Measurements from ENCODE around the gene MEIS3.

MEIS3 gene

DNA sequence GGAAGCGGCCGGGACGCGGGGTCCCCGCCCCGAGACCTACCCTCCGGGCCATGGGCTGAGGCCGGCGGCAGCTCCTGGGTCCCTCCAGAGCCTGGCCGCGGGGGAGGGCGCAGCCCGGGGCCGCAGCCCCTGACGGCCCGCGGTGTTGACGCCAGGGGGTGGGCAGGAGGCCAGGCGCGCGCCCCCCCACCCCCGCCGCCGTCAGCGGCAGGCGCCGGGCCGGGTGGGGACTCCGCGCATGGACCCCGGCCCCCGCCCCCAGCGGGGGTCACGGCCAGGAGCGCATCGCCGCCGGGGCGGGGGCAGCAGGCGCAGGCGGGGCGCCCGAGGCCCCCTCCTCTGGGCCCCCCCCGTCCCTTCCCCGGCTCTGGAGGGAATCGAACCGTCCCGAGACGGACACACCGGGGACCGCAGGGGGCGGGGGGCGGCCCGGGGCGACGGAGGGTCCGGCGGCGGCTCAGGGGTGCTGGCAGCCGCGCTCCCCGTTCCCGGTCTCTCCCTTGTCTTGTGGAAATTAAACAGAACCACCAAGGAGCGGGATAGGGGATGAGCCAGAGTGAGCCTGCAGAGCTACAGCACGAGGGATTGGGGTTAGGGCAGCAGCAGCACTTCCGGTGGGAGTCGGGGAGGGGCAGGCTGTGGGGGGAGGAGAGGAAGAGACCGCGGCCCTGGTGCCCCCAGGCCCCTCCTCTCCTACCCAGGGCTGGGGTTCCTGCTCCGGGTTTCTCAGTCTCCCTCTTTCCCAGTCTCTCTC is at the start of gene MEIS3:
Gene MEIS3 (minus strand): TSS at position 498 of the 754 bp plus-strand sequence. CDS start 446 bp downstream, at position 52.
- no peak for DNase-seq (ENCODE audit: low spot score)

DNA sequence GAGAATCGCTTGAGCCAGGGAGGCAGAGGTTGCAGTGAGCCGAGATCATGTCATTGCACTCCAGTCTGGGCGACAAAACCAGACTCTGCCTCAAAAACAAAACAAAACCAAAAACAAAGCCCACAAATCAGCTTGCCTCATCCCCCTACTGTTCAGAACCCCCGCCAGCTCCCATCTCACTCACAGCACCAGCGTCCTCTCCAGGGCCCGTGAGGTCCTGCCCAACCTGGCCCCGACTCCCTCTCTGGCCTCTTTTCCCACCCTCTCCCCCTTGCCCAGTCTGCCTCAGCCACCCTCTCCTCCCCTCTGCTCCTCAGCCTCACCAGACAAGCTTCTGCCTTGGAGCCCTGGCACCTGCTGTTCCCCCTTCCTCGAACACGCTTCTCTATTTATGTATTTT is 48.6 kb upstream of the MEIS3 start:
- DNase-seq (ENCODE audit: low spot score), result no peak

DNA sequence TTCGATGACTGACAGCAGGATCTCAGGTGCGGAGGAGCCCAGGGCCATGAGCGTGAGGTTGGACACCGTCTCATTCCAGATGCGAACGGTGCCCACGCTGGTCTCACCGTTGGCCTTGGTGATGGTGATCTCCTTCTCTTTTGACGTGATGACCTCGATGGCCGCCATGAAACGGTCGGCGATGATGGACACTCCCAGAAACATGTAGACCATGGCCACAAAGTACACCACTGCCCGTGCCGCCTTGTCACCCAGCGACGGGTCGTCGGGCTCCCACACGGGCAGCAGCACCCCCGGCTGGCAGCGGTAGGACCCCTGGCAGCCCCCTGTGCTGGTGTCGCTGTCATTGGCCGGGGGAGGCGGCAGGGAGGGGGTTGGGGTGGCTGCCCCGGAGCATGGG is 46.6 kb upstream of the MEIS3 start:
- DNase-seq (ENCODE audit: low spot score), result no peak

DNA sequence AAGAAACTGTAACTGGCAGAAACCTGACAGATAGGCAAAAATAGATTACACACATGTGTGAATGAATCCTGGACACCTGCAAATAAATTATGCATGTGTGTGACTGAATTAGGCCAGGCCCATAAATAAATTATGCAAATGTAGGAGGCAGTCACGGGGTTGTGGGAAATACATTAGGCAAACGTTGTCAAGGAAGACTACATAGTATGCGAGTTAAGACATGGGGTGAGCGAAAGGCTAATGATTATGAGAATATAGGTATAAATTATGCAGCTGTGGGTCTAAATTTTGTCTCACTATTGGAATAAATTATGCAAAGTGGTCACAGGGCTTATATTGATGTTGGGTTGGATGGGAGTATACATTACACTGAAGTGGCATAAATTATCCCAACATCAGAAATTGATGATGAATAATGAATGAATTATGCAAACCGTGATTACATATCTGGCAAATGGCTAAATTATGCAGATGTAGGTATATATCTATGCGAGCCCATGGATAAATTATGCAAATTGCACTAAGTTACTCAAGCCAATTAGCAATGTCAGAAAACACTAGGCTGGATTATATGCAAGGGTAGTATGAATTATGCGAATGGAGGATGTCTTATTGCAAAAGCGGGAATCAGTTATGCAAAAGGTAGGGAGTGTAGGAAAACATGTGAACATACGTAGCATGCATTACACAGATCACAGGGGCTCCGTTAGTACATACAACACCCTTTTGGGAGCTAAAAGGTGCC is 45.5 kb upstream of the MEIS3 start:
- DNase-seq (ENCODE audit: low spot score), result no peak

DNA sequence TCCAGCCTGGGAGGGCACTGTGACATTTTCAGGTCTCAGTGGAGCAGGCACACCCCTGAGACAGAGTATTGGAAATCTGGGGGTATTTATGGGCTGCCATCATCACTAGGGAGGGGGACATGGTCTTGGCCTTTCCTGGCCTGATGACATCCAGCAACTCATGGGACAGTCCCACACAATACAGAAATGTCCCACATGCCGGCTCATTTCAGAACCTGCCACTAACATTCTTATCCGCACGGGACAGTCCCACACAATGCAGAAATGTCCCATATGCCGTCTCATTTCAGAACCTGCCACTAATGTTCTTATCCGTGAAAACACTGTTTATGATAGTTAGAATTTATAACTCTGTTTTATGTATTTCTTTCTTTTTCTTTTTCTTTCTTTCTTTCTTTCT is 42.5 kb upstream of the MEIS3 start:
- DNase-seq (ENCODE audit: low spot score), result no peak

DNA sequence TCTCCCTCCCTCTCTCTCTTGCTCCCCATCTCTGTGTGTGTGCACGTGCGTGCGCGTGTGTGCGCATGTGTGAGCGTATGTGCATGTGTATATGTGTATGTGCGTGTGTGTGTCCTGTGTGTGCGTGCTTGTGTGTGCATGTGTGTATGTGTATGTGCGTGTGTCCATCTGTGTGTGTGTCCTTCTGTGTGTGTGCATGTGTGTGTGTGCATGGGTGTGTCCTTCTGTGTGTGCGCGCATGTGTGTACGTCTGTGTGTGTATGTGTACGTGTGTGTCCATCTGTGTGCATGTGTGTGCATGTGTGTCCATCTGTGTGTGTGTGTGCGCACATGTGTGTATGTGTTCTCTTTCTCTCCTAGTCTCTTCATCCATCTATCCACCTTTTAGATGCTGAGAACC is 40.1 kb upstream of the MEIS3 start:
- DNase-seq (ENCODE audit: low spot score), result no peak

DNA sequence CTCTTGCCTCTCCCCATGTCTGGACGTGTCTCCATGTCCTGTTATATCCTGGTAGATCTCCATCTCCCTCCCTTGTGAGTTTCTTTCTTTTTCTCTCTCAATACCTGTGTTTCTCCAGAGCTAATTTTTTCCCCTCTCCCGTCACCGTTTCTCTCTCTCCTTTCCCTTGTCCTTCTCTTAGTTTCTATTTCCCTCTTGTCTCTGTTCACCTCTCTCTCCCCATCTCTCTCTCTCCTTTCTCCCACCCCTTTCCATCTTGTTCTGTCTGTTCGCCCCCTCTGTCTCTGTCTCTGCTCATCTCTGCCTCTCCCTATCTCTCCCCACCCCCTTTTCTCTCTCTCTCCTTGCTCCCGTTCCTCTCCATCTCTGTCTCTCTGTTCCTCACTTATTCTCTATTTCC is 39.3 kb upstream of the MEIS3 start:
- DNase-seq (ENCODE audit: low spot score), result no peak

DNA sequence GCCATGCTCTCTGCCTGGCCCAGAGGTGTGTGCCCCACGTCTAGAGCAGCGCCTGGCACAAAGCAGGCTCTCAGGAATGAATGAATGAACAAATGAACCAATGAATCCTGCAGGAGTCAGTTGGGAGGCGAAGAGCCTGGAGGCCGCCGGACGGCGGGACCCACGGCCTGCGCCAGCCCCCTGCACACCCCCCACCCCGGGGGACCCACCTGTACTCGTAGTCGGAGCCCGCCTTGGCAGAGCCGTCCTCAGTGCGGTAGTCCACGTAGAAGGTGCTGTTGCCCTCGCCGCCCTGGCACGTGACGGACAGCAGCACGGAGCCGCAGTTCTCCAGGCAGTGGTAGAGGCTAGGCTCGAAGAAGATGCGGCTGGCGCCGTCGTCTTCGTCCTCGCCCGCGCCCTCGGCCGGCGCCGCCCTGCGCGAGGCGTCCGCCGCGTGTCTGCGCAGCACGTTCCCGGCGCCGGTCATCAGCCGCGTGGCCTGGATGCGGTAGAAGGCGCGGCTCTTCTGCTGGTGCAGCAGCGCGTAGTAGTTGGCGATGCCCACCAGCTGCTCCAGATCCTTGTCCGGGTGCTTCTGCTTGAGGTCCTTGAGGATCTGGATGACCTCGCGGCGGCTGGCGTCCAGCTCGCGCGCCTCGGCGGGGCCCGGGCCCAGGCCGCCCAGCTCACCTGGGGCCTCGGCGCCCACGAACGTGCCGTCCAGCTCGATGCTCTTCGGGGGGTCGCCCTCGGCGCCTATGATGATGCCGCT is 37.6 kb upstream of the MEIS3 start:
- no peak for DNase-seq (ENCODE audit: low spot score)

DNA sequence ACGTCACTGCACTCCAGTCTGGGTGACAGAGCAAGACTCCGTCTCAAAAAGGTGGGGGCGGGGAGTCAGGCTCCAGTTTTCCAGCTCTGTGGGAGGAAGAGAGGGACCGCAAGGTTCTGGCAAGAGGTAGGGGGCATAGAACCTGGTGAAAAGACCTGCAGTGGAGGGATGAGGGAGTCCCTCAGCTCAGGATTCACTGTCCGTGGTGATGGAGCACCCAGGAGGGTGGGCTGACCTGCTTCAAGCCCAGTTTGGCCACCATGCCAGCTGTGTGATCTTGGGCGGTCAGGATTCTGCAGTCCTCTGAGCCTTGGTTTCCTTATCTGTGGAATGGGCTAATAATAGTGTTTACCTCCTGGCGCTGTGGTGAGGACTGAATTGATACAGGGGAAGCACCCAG is 31.2 kb upstream of the MEIS3 start:
- no peak for DNase-seq (ENCODE audit: low spot score)

DNA sequence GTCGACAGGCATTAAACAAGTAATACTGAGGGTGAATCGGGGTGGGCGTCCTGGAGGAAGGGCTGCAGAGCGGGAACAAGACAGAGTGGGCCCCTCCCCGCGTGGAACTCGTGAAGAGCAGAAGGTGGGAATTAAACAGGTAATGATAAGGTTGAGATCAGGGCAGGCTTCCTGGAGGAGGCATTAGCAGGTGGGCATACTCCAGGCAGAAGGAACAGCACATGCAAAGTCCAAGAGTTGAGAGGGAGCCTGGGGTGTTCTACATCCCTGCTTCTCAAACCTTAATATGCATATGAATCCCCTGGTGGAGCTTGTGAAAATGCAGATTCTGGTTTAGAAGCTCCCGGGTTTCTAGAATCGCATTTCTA is 29.0 kb upstream of the MEIS3 start:
- DNase-seq (ENCODE audit: low spot score), result no peak

DNA sequence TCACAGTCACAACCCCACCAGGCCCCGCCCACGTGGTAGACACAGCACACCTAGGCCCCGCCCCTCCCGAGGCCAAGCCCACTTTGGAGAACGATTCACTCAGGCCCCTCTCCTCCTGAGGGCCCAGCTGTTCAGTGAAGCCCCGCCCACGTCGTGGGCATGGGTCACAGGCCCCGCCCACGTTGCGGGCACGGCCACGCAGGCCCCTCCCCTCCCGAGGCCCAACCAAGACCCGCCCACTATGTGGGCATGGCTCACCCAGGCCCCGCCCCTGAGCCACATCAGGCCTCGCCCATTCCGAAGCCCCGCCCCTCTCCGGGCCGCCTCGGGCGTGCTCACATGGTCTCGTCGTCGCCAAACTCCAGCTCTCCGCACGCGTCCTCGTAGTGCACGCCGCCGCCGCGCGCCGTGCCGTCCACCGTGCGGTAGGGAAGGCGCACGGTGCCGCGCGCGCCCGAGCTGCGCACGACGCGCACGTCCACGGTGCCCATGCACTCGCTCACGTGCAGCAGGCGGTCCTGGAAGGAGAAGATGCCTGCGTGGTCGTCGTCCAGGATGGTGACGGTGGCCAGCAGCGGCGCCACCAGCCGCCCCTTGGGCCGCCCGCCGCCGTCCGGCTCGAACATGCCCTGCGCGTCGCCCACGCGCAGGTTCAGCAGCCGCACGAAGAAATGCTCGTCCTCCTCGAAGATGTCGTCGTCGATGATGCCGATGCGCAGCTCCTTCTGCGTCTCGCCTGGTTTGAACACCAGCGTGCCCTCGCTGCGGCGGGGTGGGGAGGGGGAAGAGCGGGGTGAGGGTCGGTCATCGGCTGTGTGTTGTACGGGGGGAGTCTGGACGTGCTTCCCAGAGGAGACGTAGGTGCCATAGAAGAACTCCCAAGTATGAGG is 28.4 kb upstream of the MEIS3 start:
- no peak for DNase-seq (ENCODE audit: low spot score)

DNA sequence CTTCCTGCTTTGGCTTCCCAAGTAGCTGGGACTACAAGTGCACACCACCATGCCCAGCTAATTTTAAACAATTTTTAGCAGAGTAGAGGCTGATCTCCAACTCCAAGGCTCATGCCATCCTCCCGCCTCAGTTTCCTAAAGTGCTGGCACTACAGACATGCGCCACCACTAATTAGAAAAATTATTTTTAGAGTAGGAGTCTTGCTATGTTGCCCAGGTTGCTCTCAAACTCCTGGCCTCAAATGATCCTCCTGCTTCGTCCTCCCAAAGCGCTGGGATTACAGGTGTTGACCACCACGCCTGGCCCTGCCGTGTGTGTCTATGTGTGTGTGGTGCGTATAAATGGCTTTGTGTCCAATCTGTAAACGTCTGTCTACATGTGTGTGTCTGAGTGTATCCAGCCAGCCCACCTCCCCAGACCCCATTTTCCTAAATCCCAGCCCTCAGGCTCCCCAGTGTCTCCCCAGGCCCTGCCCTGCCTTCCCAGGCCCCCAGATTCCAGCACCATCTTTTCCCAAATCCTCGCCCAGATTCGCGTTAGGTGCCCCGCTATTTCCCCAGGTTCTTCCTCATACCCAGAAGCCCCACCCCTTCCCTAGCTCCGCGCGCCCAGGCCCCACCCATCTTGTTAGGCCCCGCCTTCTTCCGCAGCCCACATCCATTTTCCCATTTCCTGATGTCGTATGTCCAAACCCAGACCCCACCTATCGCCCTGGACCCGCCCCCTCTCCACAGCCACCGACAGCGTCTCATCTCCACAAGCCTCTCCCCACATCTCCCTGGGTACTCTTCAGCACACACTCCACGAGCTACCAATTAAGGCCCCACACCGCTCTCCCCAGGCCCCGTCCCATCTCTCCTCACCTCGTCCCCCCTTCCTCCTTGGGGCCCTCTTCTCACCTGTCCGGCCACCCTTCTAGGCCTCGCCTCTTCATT is 27.5 kb upstream of the MEIS3 start:
- no peak for DNase-seq (ENCODE audit: low spot score)

DNA sequence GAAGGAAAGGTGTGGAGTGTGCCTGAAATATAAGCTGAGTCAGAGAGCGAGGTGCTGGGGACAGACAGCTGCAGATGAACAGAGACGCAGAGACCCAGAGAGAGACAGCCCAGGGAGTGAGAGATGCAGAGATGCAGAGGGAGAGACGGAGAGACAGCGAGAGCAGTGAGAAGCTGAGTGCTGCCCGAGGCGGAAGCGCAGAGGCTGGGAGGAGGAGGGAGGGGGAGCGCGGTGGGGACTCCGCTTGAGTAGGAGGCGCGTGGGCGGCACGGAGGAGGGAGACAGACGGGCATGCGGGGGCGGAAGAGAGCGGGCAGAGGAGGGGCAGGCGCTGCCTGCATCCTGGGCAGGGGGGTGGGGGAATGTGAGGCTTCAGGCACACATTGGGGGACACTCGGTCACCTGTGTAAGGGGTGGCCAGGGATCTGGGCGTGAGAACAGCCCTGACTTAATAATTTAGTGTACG is 26.6 kb upstream of the MEIS3 start:
- DNase-seq (ENCODE audit: low spot score), result no peak

DNA sequence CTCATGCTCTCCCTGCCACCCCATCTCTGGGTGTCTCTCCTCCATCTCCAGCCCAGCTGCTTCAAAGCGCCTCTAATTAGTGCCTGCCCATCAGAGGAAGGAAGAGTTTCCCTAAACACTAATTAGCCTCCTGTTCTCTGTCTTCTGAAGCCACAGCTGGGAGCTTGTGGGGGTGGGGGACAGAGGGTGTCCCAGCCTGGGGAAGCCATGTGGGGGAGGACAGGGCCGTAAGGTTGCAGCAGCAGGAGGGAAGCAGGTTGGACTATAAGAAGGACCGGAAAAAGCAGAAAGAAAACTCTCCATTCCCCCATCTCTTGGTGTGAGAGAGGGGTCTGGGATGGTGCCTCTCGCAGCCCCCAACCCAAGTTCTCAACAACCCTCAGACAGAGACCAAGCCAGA is 26.2 kb upstream of the MEIS3 start:
- no peak for DNase-seq (ENCODE audit: low spot score)

DNA sequence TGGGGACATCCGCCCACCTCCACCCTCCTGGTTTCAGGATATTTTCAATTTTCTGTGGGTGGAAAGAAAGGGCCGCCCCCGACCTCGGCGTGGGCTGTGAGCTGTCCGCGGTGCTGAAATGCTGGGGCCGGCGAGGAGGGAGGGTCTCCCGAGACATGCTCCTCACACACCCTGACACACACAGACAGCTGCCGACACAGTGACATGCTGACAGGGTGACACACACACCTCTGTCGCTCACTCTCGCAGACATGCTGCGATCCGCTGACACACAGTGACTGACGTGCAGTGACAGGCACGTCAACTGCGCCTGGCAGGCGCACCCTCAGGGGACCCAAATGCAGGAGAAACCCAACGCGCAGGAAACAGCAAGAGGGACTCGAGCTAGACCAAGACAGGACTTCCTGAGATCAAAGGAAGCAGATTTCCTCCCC is 25.1 kb upstream of the MEIS3 start:
- no peak for DNase-seq (ENCODE audit: low spot score)

DNA sequence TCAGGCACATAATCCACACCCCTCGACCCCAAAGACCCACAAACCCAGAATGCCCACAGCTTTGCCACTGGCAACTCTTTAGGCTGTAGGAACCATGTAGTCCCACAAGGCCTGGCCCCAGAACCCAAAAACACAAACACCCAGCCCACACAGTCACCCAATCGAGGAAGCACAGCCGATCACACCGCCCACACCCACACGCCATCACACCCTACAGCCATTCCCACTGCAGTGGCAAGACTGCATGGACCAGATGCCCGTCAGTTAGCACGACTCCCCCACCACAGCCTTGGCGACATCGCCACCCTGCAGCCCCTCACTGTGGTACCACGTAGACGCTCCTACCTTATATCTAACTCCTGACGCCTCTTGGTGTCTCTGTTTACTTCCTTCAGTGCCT is 24.0 kb upstream of the MEIS3 start:
- DNase-seq (ENCODE audit: low spot score), result no peak

DNA sequence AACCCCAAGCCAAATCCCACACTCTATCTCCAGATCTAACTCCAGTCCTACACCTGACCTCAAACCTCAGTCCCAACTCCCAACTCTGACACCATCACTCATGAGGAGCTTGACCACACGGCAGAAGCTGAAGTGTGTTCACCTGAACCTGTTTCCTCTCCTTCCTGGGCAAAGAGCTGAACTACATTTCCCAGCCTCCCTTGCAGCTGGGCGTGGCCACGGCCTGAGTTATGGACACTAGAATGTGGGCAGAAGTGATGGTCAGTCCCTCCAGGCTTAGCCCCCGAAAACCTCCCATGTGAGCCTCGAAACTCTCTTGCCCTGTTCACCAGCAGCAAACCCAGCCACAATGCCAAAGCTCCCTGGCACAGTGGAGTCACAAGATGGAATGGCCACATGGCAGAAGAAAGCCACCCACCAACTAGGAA is 19.5 kb upstream of the MEIS3 start:
- DNase-seq (ENCODE audit: low spot score), result no peak

DNA sequence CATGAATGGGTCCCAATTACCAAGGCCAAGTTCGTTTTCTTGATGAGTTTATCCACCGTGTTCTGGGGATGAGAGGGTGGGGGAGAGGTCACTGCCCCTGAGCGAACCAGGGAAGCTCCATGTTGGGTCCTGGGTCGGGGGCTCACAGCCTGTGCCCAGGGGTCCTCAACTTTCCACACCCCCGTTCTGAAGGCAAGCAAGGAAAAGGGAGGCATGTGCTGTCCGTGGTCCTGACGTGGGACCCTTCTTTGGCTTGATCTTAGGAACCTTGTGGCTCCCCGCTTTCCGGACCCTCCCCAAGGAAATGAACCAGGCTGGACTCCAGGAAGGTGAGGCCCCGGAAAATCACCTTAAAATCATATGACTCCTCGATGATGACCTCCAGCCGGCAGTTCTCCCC is 18.2 kb upstream of the MEIS3 start:
- no peak for DNase-seq (ENCODE audit: low spot score)

DNA sequence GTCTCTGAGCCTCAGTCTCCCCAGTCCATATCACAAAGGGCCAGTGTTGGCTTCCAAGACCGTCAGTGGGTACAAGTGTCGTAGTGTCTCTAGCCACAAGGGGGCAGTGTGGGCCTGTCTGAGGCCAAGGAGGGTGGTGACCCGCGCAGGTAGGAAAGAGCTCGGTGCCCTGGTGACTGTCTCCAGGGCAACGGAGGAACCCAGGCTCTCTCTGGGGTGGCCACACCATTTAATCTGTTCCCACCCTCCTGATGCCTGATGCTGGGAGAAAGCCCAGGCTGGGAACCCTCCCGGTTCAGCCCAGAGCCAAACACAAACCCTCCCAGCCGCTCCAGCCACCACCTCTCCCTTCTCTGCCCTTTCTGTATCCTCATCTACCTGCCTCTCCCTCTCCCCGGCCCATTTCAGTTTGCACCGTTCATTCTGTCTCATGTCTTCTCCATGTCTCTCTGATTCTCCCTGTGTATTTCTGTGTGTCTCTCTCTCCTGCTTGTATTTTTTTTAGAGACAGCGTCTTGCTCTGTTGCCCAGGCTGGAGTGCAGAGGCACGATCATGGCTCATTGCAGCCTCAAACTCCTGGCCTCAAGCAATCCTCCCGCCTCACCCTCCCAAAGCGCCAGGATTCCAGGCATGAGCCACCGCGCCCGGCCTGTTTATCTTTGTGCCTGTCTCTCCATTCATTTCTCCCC is 17.5 kb upstream of the MEIS3 start:
- DNase-seq (ENCODE audit: low spot score), result peak; percentile 81

DNA sequence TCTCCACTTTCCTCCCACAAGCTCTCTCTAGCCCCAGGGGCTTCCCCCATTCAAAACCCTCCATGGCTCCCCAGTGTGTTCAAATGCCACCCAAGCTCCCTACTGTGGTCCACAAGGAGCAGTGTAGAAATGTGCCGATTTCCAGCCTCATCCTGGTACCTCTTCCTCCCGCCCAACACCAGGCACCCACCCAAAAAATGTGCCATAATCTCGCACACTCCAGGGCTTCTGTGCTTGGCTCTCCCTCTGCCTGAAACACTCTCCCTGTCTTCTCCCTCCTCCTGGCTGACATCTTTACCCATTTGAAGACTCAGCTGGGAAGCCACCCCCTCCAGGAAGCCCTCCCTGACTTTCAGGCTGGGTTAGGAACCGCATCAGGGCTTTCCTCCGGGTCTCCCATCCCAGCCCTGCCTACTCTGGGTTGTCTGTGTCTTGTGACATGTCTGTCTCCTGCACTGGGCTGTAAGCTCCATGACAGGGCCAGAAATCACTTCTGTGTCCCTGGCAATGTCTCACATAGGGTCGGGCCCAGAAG is 16.6 kb upstream of the MEIS3 start:
- DNase-seq (ENCODE audit: low spot score), result no peak
